T47D (cell line): ENCODE results near the gene RNF208.
"Not testable (repeated sequence)": the region's sequence is repeated elsewhere in the genome, so short reads cannot be mapped to it uniquely, and the experiment has no call there.

Experiments
- DNase-seq, 2 experiments: peaks; one replicate each; pipeline versions ENCODE4 v3.0.0 to v3.0.0-alpha.2; 2011 to 2012; ENCODE audit warnings: low read depth in 1 of 2, low spot score in 1 of 2
- JUND ChIP-seq: IDR thresholded peaks from 2 replicates; pipeline ENCODE4 v1.6.1; 2012; ENCODE audit warnings: low read depth
- in situ Hi-C: cut with HindIII; loops from 2 replicates; pipeline ENCODE4 v1.10.0; 2016; ENCODE audit warnings: low sequenced_read_pairs, low pct_unique_long_range_greater_than_20kb

Gene RNF208

GRCh38 chr9:137240841-137241489 is 18.9 kb upstream of the RNF208 start, which contains the start of gene TUBB4B:
Gene TUBB4B, plus strand, starts transcription at chr9:137241287. Its CDS starts 74 bp downstream, at chr9:137241361.
- TF ChIP-seq JUND = no peak
- peak; percentile 100 for DNase-seq
- in situ Hi-C loops = no loop called here

- in situ Hi-C loops = no loop called here
- peak in 1 of 2 experiments; percentile 86 for DNase-seq
Observed at GRCh38 chr9:137240318-137240840, 18.3 kb upstream of the RNF208 start.

GRCh38 chr9:137239541-137240200 is 17.6 kb upstream of the RNF208 start:
- DNase-seq, in situ Hi-C loops: not testable (repeated sequence)

More at GRCh38 chr9:137240318-137240840, 18.3 kb upstream of the RNF208 start:
- TF ChIP-seq JUND = no peak

GRCh38 chr9:137237759-137238726 is 16.0 kb upstream of the RNF208 start:
- peak; percentile 58 to 85 for DNase-seq
- TF ChIP-seq JUND = no peak

DNA sequence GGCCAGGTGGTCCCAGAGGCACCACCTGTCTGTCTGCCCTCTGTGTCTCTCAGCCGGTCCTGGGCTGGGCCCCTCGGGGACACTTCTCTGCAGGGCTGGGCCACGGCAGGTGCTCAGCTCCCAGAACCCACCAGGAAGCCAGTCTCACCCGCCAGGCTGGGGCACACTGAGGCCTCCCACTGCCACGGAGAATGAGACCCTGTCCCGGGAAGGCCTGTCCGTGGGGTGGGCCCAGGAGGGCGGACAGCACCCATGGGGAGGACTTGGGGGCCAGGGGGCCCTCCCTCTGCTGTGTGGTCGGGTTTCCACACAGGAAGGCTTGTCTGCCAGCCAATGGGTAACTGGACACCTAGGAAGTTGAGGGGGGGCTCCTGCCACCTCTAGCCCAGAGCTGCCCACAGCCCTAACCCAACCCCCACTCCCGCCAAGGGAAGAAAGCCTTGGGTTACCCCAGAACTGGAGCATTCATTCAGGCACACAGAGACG is 14.9 kb upstream of the RNF208 start:
- TF ChIP-seq JUND = no peak
- in situ Hi-C loops = no loop called here
- no peak for DNase-seq

More at GRCh38 chr9:137237759-137238726, 16.0 kb upstream of the RNF208 start:
- in situ Hi-C loops = no loop called here

- TF ChIP-seq JUND = no peak
- in situ Hi-C loops = no loop called here
Observed at GRCh38 chr9:137236238-137236935, 14.3 kb upstream of the RNF208 start.

GRCh38 chr9:137235424-137236237 is 13.6 kb upstream of the RNF208 start:
- in situ Hi-C loops = no loop called here
- DNase-seq = no peak
- no peak for TF ChIP-seq JUND

More at GRCh38 chr9:137236238-137236935, 14.3 kb upstream of the RNF208 start:
- peak; percentile 90 to 97 for DNase-seq

GRCh38 chr9:137234758-137235423 is 12.9 kb upstream of the RNF208 start:
- in situ Hi-C loops = no loop called here

GRCh38 chr9:137234055-137234697 is 12.1 kb upstream of the RNF208 start:
- TF ChIP-seq JUND = no peak
- in situ Hi-C loops = no loop called here
- no peak for DNase-seq

More at GRCh38 chr9:137234758-137235423, 12.9 kb upstream of the RNF208 start:
- no peak for DNase-seq
- no peak for TF ChIP-seq JUND
